Left lung (tissue), 10 donors: ENCODE results near the gene HEYL. TPM values are rescaled to one million over a fixed set of nuclear protein-coding genes. Genes with fewer than 3 reads are reported as not detected.

Experiments
- ATAC-seq: fragments of 200-7000 bp; cut with Tn5 transposase; one replicate; pipeline ENCODE4 v1.9.1; 2020; ENCODE audit warnings: moderate library complexity
- DNase-seq, 4 donors: peaks; one replicate each; pipeline ENCODE4 v3.0.0-alpha.2; 2013 to 2020
- H3K27ac ChIP-seq, 2 donors: fragments of 200-600 bp; sonication (generic) in 1 of 2; one replicate each; pipeline versions ENCODE4 v1.5.0 to v1.8.0; 2020 to 2021
- H3K27me3 ChIP-seq, 2 donors: fragments of 200-600 bp; sonication (generic) in 1 of 2; one replicate each; pipeline versions ENCODE4 v1.5.0 to v1.8.0; 2020 to 2021
- H3K36me3 ChIP-seq, 2 donors: fragments of 200-600 bp; sonication (generic) in 1 of 2; one replicate each; pipeline versions ENCODE4 v1.5.0 to v1.8.0; 2020 to 2021
- H3K4me1 ChIP-seq, 2 donors: fragments of 200-600 bp; one replicate each; pipeline ENCODE4 v1.8.0; 2021
- H3K4me3 ChIP-seq, 2 donors: fragments of 200-600 bp; sonication (generic) in 1 of 2; one replicate each; pipeline versions ENCODE4 v1.5.0 to v1.8.0; 2020 to 2021; ENCODE audit warnings: mild to moderate bottlenecking in 1 of 2
- H3K9me3 ChIP-seq, 2 donors: fragments of 200-600 bp; sonication (generic) in 1 of 2; one replicate each; pipeline versions ENCODE4 v1.5.0 to v1.8.0; 2020 to 2021
- CTCF ChIP-seq, 2 donors: fragments of 200-600 bp; sonication (generic) in 1 of 2; IDR thresholded peaks; one replicate each; pipeline versions ENCODE4 v1.5.0 to v1.8.0; 2021; ENCODE audit warnings: antibody characterized with exemption in 2 of 2
- intact Hi-C, 2 donors: fragments of 100-400 bp; cut with DNase I; formaldehyde crosslinking; loops; one replicate each; pipeline versions ENCODE4 v1.11.2 to v1.14.2; 2022
- polyA plus RNA-seq, 6 donors: library from polyadenylated mRNA; unstranded; fragments of 120-200 nt; gene quantifications; one replicate each; pipeline ENCODE4 v1.2.1, GENCODE V29; 2013; ENCODE audit not compliant: insufficient read length in 6 of 6
- total RNA-seq, 2 donors: library from RNA; stranded (reverse); fragmentation: NEBNext Ultra II Directional; extraction: Animal tissue kit (Norgen Biotek cat#: 25700); gene quantifications; one replicate each; pipeline ENCODE4 v1.2.1, GENCODE V29; 2021
- donor health status: DM: no; HTN: yes; CAD: no.
- donor health status: DM: no; HTN: no; CAD: no.

HEYL gene
- total and polyA plus RNA-seq, 8 donors, result 12.6 to 42.8 (median 30.9) TPM

GRCh38 chr1:39642796-39643195 is 3.4 kb upstream of the HEYL start:
- Histone ChIP-seq H3K4me1 (peaks cover 3 to 10% of the 10 kb centered on the region in 2 donors), H3K27ac (no peak overlapping the region), H3K4me3 (no peak overlapping the region), H3K27me3 (peaks cover 0 to 19% of the 10 kb centered on the region in 2 donors), H3K9me3 (no peaks in the 10 kb centered on the region), H3K36me3 (no peaks in the 10 kb centered on the region)
- DNase-seq (no peak), ATAC-seq (no peak)
- TF ChIP-seq CTCF (IDR thresholded peaks at IDR 0.05), result no peak
- intact Hi-C loops, result no loop called here

GRCh38 chr1:39640861-39641260 is 1.4 kb upstream of the HEYL start:
- no peak for DNase-seq
- Histone ChIP-seq H3K27me3 (peaks cover 0 to 19% of the 10 kb centered on the region in 2 donors), H3K4me3 (no peak overlapping the region), H3K36me3 (no peaks in the 10 kb centered on the region), H3K4me1 (peaks cover 2 to 10% of the 10 kb centered on the region in 2 donors), H3K9me3 (no peaks in the 10 kb centered on the region), H3K27ac (no peak overlapping the region)
- intact Hi-C loops, result no loop called here
- ATAC-seq, result no peak
- no peak for TF ChIP-seq CTCF (IDR thresholded peaks at IDR 0.05)

GRCh38 chr1:39638965-39639304 is 508 bp downstream of the HEYL start:
- intact Hi-C loops, result no loop called here
- TF ChIP-seq CTCF (IDR thresholded peaks at IDR 0.05), result no peak
- no peak for DNase-seq
- no peak for ATAC-seq
- peak overlapping the region; percentile 3 to 65 for H3K27ac ChIP-seq
- H3K4me3 ChIP-seq, result peak overlapping the region; percentile 41 to 57
- peaks cover 0 to 10% of the 10 kb centered on the region in 2 donors for H3K4me1 ChIP-seq
- no peaks in the 10 kb centered on the region for H3K36me3 ChIP-seq
- H3K27me3 ChIP-seq, result peaks cover 0 to 19% of the 10 kb centered on the region in 2 donors
- H3K9me3 ChIP-seq, result no peaks in the 10 kb centered on the region

- no peak for ATAC-seq
- Histone ChIP-seq H3K4me1 (peaks cover 0 to 10% of the 10 kb centered on the region in 2 donors), H3K36me3 (no peaks in the 10 kb centered on the region), H3K4me3 (peak overlapping the region in 1 of 2 donors; percentile 57), H3K27me3 (peaks cover 0 to 19% of the 10 kb centered on the region in 2 donors), H3K27ac (no peak overlapping the region), H3K9me3 (no peaks in the 10 kb centered on the region)
- TF ChIP-seq CTCF (IDR thresholded peaks at IDR 0.05), result no peak
- no peak for DNase-seq
- intact Hi-C loops, result no loop called here
These were observed 2.1 kb downstream of the HEYL start for GRCh38 chr1:39637361-39637760.

GRCh38 chr1:39635871-39636210 is 3.6 kb downstream of the HEYL start:
- intact Hi-C loops, result no loop called here
- TF ChIP-seq CTCF (IDR thresholded peaks at IDR 0.05), result no peak
- Histone ChIP-seq H3K27ac (peak overlapping the region in 1 of 2 donors; percentile 20), H3K9me3 (no peaks in the 10 kb centered on the region), H3K4me1 (peaks cover 0 to 10% of the 10 kb centered on the region in 2 donors), H3K36me3 (peaks cover 0 to 4% of the 10 kb centered on the region in 2 donors), H3K27me3 (peaks cover 0 to 19% of the 10 kb centered on the region in 2 donors), H3K4me3 (no peak overlapping the region)
- ATAC-seq, result no peak
- no peak for DNase-seq
